ENCODE measurements around the gene MSLN. TPM values are rescaled to one million over a fixed set of nuclear protein-coding genes. Genes with fewer than 3 reads are reported as not detected.

MSLN gene
- polyA plus RNA-seq, 1 donor, result 17.1 TPM

DNA sequence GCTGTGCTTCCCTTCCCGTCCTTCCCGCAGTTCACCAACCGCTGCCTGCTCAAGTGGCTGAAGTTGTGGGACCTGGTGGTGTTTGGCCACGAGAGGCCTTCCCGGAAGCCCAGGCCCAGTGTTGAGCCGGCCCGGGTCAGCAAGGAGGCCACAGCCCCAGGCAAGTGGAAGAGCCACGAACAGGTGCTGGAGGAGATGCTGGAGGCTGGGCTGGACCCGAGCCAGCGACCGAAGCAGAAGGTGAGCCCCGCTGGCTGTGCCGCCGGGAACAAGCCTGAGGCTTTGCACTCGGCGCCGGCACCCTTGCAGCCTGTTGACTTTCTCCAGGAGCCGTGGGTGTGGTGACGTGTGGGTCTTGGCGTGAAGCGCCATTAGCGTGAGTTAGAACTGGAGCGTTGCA is 30.6 kb downstream of the MSLN start:
- DNase-seq, result no peak

- DNase-seq, result no peak
These were observed 31.9 kb downstream of the MSLN start for GRCh38 chr16:792221-792995.

DNA sequence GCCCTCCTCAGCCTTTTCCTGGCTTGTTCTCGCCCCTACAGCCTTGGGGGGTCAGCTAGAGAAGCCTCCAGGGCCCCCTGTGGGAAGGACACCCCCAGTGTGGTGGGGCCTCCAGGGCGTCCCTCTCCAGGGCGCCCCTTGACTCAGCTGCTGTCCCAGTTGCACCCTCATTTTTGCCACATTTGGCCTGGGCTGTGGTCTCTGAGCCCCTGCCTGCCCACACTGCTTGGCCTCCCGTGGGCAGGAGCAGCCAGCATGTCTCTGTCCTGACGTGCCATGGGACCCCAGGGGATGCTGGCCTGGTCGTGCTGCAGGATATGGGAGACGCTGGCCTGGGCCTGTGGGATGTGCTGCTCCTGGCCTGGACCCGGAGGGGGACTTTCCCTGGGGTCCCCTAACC is 32.9 kb downstream of the MSLN start:
- DNase-seq, result no peak

DNA sequence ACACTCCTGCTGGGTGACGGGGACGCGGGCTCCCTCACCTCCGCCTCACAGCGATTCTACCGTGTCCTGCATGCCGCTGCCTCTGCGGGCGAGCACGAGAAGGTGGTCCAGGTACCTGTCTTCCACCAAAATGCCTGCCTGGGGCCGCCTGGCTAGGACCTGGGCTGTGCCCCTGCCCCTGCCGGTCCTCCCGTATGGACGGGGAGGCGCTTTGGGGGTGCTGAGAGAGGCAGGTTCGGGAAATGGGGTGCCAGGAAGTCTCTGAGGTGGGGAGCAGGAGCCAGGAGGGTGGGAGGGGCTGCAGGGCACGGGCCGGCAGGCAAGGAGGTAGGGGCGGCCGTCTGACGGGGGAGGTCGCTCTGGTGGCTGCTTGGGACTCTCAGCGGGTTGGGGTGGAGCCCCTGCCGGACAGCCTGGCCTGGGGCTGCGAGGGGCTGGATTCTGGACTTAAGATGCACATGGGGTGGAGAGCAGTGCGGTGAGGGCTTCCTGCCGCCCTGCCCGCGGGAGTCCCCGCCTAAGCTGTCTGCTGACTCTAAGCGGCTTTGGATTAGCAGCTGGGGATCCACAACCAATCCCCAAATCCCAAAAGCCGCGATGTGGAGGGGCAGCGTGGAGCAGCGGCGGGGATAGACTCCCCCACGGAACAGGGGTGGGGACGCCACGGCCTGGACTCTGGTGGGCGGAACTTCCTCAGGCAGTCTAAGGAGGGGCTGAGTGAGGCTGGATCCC is 33.7 kb downstream of the MSLN start:
- DNase-seq, result no peak

DNA sequence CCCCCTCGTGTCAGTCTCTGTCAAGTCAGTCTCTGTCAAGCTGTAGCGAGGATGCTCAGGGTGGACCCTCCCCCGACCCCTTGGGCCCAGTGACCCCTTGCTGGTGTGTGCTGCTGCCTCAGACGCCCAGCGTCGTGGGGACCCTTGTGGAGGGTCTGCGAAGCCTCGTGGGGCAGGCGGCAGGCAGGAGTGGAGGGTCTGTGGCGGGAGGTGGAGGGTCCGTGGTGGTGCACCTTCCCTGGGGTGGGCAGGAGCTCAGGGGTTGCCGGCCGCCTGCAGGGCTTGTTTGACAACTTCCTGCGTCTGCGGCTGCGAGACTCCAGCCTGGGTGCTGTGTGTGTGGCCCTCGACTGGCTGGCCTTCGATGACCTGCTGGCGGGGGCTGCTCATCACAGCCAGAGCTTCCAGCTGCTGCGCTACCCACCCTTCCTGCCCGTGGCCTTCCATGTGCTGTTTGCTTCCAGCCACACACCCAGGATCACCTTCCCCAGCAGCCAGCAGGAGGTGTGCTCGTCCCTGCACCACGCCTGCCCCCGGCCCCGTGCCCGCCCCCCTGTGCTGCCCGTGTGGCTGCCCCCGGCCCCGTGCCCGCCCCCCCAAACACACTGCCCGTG is 34.4 kb downstream of the MSLN start:
- no peak for DNase-seq

DNA sequence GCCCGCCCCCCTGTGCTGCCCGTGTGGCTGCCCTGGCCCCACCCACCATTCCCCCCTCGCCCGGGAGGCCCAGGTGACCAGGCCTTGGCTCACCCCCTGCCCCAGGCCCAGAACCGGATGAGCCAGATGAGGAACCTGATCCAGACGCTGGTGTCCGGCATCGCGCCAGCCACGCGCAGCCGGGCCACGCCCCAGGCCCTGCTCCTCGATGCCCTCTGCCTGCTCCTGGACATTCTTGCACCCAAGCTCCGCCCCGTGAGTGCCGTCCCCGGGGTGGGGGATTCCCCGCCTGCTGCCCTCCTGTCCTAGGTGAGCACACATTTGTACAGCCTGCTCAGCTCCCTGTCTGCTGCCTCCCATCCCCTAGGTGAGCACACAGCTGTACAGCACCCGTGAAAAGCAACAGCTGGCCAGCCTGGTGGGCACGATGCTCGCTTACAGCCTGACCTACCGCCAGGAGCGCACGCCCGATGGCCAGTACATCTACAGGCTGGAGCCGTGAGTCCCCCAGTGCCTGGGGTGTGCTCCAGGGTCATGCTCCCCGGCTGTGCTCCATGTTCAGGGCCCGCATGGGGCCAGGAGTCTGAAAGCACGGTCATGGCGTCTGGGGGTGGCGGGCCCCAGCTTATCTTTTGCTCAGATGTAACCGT is 35.2 kb downstream of the MSLN start:
- DNase-seq, result no peak

- no peak for DNase-seq
These were observed 36.0 kb downstream of the MSLN start for GRCh38 chr16:796296-797119.

DNA sequence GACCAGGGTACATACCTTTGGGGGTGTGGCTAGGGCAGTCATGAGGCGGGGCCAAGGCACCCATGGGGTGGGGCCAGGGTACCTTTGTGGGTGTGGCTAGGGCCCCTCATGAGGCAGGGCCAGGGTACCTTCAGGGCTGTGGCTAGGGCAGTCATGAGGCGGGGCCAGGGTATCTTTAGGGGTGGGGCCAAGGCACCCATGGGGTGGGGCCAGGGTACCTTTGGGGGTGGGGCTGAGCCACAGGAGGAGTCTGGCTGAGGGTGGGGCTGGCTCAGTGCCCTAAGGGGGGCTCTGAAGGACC is 36.5 kb downstream of the MSLN start:
- no peak for DNase-seq

- no peak for DNase-seq
These were observed 37.2 kb downstream of the MSLN start for GRCh38 chr16:797686-798085.

GRCh38 chr16:798666-799065 is 38.1 kb downstream of the MSLN start:
- DNase-seq, result no peak

DNA sequence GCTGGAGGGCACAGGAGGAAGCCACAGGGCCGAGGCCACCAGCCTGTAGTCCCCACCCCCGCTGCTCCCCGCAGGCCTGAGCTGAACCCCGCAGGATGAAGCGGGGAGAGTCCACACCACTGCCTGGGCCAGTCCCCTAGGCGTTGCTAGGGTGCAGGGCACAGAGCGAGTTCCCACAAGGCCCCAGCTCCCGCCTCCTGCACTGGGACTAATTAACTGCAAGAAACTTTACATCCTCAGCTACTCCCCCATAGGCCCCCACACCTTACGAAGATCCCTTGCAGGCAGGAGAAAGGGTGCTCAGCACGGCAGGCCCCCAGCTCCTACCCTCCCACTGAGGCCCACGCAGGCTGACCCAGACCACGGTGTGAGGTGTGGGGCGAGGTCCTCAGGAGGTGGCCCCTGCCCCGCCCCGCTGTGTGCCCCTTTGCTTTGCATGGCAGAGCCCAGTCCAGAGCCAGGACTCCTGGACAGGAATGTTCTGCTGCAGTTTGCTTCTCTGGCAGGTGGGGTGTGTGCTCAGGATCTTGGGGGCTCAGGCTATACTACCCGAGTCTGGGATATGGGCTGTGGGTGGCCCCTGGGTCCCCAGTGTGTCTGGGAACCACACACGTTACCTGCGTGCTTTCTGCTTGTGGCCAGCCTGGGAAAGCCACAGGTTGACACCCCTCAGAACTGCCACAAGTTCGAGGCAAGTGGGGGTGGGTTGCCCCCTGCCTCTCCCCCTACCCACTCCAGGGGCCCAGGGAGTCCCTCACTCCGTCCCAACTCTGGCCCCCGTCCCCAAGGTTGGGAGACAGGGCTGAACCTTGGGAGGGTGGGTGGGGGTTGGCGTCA is 38.8 kb downstream of the MSLN start:
- no peak for DNase-seq

- DNase-seq, result no peak
These were observed 39.7 kb downstream of the MSLN start, which contains the start of gene GNG13 for GRCh38 chr16:799948-800833. Gene GNG13 (minus strand): TSS chr16:800734. CDS start chr16:799077, 1,657 bp downstream.

DNA sequence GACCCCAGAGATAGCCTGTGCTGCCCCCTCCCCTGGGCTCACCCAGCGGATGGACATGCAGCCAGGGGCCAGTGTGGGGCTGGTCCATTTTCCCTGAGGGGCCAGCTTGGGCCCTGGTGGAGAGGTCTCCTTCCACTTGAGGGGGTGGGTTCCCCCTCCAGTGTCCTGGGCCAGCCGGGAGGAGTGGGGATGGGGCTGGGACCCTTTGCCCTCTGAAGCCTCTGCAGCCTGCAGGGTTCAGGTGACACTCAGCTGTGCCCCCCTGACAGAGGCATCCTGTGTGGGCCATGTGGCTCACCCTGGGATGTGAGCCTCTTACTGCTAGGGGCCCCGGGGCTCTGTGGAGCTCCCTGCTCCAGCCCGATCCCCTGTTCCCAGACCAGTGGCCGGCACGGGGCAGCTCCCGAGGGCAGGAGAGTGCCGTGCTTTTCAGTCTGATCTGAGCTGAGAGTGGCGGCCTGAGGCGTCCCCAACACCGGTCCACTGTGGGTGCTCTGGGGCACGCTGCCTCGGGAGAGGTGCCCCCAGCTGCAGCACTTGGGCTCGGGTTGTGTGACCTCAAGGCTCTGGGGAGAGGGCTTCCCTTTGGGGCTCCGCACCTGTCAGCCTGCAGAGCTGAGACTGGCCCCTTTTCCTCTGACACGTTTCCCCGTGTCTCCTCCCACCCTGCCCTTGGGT is 40.4 kb downstream of the MSLN start:
- no peak for DNase-seq

GRCh38 chr16:801584-802363 is 41.2 kb downstream of the MSLN start:
- DNase-seq, result no peak

DNA sequence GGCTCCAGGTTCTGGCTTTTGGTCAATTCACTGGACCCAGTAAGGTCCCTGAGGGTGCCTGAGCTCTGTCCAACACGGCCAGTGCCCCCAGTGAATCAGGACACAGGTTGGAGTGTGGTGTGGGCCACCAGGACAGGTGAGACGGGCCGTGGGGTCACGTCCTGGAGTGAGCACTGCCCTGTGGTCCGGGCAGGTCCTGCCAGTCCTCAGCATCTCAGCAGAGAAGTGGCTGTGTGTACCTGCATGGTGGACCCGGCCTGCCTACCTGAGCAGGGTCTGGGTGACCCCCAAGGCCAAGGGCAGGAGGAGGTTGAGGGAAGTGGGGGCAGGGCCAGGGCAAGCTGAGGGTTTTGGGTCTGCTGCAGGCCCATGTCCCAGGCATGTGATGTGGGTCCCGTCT is 41.9 kb downstream of the MSLN start:
- DNase-seq, result no peak

DNA sequence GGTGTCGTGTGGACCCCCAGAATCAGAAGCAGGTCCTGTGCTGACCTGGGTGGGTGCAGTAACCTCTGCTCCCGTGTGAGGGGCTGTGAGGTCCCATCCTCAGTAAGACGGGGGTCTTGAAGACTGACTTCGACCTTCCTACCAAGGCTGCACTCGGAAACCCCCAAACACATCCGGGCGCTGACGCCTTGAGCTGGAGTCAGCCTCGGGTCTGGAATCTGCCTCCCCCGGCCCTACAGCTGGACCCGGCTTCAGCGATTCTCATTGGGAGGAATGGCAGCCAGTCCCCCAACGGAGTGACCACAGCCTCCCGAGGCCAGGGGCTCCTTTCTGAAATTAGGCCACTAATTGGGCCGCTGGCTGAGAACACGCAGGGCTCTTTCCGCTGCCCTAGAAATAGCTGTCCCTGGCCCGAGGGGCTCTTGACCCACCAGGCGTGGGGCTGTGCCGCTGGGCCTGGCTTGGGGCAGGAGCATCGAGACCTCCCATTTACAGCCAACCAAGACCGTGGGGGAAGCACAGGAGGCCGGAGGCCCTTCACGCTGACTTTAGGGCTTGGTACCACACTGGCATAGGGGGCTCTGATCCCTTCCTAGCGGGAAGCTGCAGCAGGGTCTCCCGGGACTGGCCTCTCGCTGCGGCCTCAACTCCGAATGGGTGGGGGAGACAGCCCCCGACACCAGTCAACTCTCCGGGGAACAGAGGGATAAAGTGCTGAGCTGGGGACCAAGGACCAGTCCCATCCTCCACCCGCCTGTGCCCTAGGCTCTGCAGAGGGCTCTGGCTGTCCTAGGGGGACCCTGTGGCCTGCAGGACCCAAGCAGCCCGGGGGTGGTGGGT is 42.6 kb downstream of the MSLN start:
- DNase-seq, result no peak

DNA sequence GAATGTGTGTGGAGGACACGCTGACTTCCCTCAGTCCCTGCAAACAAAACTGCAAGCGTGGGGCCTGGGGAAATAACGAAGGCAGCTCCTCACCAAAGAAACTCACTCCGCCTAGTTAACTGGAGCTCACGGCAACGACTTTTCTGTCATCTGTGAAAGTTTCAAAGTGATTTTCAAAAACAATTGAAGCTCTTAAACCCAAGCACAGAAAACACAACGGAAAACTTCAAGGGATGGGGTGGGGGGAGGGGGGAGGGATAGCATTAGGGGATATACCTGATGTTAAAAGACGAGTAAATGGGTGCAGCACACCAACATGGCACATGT is 43.2 kb downstream of the MSLN start:
- no peak for DNase-seq

Measured in left kidney (tissue), 2 donors.